ENCODE data around the gene ITPR3. TPM values are rescaled to one million over a fixed set of nuclear protein-coding genes. Genes with fewer than 3 reads are reported as not detected.

The ITPR3 gene
- total RNA-seq, 1 donor from 2014 or later = 17.7 TPM

GRCh38 chr6:33613146-33613794, 7.9 kb upstream of the ITPR3 start:
- DNase-seq (ENCODE audit: low read depth) = peak; percentile 85
- FAIRE-seq = no peak
- Histone ChIP-seq H3K27me3 (ENCODE audit: insufficient read depth, low read length) (no peaks in the 10 kb centered on the region), H4K20me1 (ENCODE audit: insufficient read depth, low read length) (no peaks in the 10 kb centered on the region), H3K9ac (ENCODE audit: low read length) (peak overlapping the region; percentile 68), H3K27ac (ENCODE audit: low read depth, low read length) (peak overlapping the region; percentile 49), H3K79me2 (ENCODE audit: insufficient read depth, low read length) (no peaks in the 10 kb centered on the region), H3K9me3 (ENCODE audit: insufficient read depth, low read depth, low read length) (no peaks in the 10 kb centered on the region), H2AFZ (ENCODE audit: low read depth, low read length) (peak overlapping the region; percentile 38), H3K4me2 (ENCODE audit: low read length) (peak overlapping the region; percentile 73), H3K36me3 (ENCODE audit: insufficient read depth, low read length) (no peaks in the 10 kb centered on the region), H3K4me3 (ENCODE audit: insufficient read depth, low read depth, low read length) (no peak overlapping the region), H3K4me1 (ENCODE audit: insufficient read depth, low read length) (peaks cover 29% of the 10 kb centered on the region)
- Mint-ChIP-seq H3K4me3 (ENCODE audit: unreplicated experiment) (peak overlapping the region; percentile 11), H3K36me3 (ENCODE audit: low read depth, unreplicated experiment) (no peaks in the 10 kb centered on the region), H3K27me3 (ENCODE audit: low read depth, unreplicated experiment) (no peaks in the 10 kb centered on the region), H3K4me1 (ENCODE audit: low read depth, unreplicated experiment) (peaks cover 29% of the 10 kb centered on the region), H3K27ac (ENCODE audit: unreplicated experiment) (peak overlapping the region; percentile 99), H3K9me3 (ENCODE audit: unreplicated experiment) (no peaks in the 10 kb centered on the region)
- TF ChIP-seq, protein P1, sequence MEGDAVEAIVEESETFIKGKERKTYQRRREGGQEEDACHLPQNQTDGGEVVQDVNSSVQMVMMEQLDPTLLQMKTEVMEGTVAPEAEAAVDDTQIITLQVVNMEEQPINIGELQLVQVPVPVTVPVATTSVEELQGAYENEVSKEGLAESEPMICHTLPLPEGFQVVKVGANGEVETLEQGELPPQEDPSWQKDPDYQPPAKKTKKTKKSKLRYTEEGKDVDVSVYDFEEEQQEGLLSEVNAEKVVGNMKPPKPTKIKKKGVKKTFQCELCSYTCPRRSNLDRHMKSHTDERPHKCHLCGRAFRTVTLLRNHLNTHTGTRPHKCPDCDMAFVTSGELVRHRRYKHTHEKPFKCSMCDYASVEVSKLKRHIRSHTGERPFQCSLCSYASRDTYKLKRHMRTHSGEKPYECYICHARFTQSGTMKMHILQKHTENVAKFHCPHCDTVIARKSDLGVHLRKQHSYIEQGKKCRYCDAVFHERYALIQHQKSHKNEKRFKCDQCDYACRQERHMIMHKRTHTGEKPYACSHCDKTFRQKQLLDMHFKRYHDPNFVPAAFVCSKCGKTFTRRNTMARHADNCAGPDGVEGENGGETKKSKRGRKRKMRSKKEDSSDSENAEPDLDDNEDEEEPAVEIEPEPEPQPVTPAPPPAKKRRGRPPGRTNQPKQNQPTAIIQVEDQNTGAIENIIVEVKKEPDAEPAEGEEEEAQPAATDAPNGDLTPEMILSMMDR (IDR thresholded peaks at IDR 0.05; ENCODE audit: insufficient read depth, low read depth, low read length) = no peak
- no peak for TF ChIP-seq EZH2 (IDR thresholded peaks at IDR 0.05; ENCODE audit: insufficient read depth, low read length)

DNA sequence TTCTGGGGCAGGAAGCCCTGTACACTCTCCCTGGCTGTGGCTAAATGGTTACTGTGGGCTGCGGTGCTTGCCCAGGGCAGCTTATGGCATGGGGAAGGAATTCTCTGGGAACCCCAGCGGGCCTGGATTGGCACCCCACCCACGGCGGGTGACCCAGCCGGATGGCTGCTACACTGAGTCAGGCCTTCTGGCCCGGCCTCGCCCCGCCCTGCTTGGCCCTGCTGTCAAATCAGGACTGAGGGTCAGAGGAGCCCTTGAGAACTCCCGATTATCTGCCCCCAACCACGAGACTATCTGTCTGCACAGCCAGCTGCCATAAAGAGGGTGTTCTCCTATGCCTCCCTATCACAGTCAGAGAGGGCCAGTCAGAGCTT, 7.3 kb upstream of the ITPR3 start:
- Histone ChIP-seq H3K4me2 (ENCODE audit: low read length) (peak overlapping the region; percentile 73), H3K79me2 (ENCODE audit: insufficient read depth, low read length) (no peaks in the 10 kb centered on the region), H3K9me3 (ENCODE audit: insufficient read depth, low read depth, low read length) (no peaks in the 10 kb centered on the region), H3K4me1 (ENCODE audit: insufficient read depth, low read length) (peaks cover 28% of the 10 kb centered on the region), H3K9ac (ENCODE audit: low read length) (peak overlapping the region; percentile 68), H3K4me3 (ENCODE audit: insufficient read depth, low read depth, low read length) (no peak overlapping the region), H3K27ac (ENCODE audit: low read depth, low read length) (peak overlapping the region; percentile 49), H3K27me3 (ENCODE audit: insufficient read depth, low read length) (no peaks in the 10 kb centered on the region), H3K36me3 (ENCODE audit: insufficient read depth, low read length) (no peaks in the 10 kb centered on the region), H4K20me1 (ENCODE audit: insufficient read depth, low read length) (no peaks in the 10 kb centered on the region), H2AFZ (ENCODE audit: low read depth, low read length) (peak overlapping the region; percentile 38)
- TF ChIP-seq EZH2 (IDR thresholded peaks at IDR 0.05; ENCODE audit: insufficient read depth, low read length) = no peak
- TF ChIP-seq, protein P1 (IDR thresholded peaks at IDR 0.05; ENCODE audit: insufficient read depth, low read depth, low read length) = no peak
- FAIRE-seq (no peak), DNase-seq (ENCODE audit: low read depth) (peak; percentile 82)
- Mint-ChIP-seq H3K27ac (ENCODE audit: unreplicated experiment) (peak overlapping the region; percentile 99), H3K4me3 (ENCODE audit: unreplicated experiment) (no peak overlapping the region), H3K9me3 (ENCODE audit: unreplicated experiment) (no peaks in the 10 kb centered on the region), H3K36me3 (ENCODE audit: low read depth, unreplicated experiment) (no peaks in the 10 kb centered on the region), H3K4me1 (ENCODE audit: low read depth, unreplicated experiment) (peaks cover 28% of the 10 kb centered on the region), H3K27me3 (ENCODE audit: low read depth, unreplicated experiment) (no peaks in the 10 kb centered on the region)

DNA sequence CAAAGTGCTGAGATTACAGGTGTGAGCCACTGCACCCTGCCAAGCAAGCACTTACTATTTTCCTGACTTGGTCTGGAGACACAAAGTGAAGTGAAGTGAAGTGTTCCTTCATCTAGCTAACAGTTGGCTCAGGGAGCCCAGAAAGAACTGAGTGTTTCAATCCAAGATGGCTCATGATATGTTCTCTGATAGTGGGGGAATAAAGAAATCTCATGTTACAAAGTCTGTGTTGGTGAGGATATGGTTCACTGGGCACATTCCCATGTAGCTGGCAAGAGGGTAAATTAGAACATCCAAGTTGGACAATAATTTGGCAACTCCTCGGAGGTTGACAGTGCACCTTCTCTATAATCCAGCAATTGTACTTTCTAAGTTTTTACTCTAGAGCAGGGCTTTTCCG, 5.0 kb upstream of the ITPR3 start:
- DNase-seq (ENCODE audit: low read depth) = no peak
- Mint-ChIP-seq H3K27ac (ENCODE audit: unreplicated experiment) (no peak overlapping the region), H3K27me3 (ENCODE audit: low read depth, unreplicated experiment) (no peaks in the 10 kb centered on the region), H3K4me1 (ENCODE audit: low read depth, unreplicated experiment) (peaks cover 15% of the 10 kb centered on the region), H3K9me3 (ENCODE audit: unreplicated experiment) (no peaks in the 10 kb centered on the region), H3K36me3 (ENCODE audit: low read depth, unreplicated experiment) (no peaks in the 10 kb centered on the region), H3K4me3 (ENCODE audit: unreplicated experiment) (no peak overlapping the region)
- Histone ChIP-seq H3K4me3 (ENCODE audit: insufficient read depth, low read depth, low read length) (no peak overlapping the region), H3K27ac (ENCODE audit: low read depth, low read length) (no peak overlapping the region), H3K79me2 (ENCODE audit: insufficient read depth, low read length) (no peaks in the 10 kb centered on the region), H3K9ac (ENCODE audit: low read length) (no peak overlapping the region), H2AFZ (ENCODE audit: low read depth, low read length) (no peak overlapping the region), H3K9me3 (ENCODE audit: insufficient read depth, low read depth, low read length) (no peaks in the 10 kb centered on the region), H3K4me1 (ENCODE audit: insufficient read depth, low read length) (peaks cover 13% of the 10 kb centered on the region), H3K27me3 (ENCODE audit: insufficient read depth, low read length) (no peaks in the 10 kb centered on the region), H3K36me3 (ENCODE audit: insufficient read depth, low read length) (no peaks in the 10 kb centered on the region), H3K4me2 (ENCODE audit: low read length) (no peak overlapping the region), H4K20me1 (ENCODE audit: insufficient read depth, low read length) (no peaks in the 10 kb centered on the region)
- FAIRE-seq = no peak
- no peak for TF ChIP-seq EZH2 (IDR thresholded peaks at IDR 0.05; ENCODE audit: insufficient read depth, low read length)
- TF ChIP-seq, protein P1 (IDR thresholded peaks at IDR 0.05; ENCODE audit: insufficient read depth, low read depth, low read length) = no peak
